ENCODE measurements around the gene NLRC3. TPM values are rescaled to one million over a fixed set of nuclear protein-coding genes. Genes with fewer than 3 reads are reported as not detected.
"Not testable (repeated sequence)": the region's sequence is repeated elsewhere in the genome, so short reads cannot be mapped to it uniquely, and the experiment has no call there.

Gene NLRC3, protein sequence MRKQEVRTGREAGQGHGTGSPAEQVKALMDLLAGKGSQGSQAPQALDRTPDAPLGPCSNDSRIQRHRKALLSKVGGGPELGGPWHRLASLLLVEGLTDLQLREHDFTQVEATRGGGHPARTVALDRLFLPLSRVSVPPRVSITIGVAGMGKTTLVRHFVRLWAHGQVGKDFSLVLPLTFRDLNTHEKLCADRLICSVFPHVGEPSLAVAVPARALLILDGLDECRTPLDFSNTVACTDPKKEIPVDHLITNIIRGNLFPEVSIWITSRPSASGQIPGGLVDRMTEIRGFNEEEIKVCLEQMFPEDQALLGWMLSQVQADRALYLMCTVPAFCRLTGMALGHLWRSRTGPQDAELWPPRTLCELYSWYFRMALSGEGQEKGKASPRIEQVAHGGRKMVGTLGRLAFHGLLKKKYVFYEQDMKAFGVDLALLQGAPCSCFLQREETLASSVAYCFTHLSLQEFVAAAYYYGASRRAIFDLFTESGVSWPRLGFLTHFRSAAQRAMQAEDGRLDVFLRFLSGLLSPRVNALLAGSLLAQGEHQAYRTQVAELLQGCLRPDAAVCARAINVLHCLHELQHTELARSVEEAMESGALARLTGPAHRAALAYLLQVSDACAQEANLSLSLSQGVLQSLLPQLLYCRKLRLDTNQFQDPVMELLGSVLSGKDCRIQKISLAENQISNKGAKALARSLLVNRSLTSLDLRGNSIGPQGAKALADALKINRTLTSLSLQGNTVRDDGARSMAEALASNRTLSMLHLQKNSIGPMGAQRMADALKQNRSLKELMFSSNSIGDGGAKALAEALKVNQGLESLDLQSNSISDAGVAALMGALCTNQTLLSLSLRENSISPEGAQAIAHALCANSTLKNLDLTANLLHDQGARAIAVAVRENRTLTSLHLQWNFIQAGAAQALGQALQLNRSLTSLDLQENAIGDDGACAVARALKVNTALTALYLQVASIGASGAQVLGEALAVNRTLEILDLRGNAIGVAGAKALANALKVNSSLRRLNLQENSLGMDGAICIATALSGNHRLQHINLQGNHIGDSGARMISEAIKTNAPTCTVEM
- 1 to 10 TPM; 1.5 to 2.2 (median 2.0) TPM for polyA plus RNA-seq (ENCODE audit: insufficient read length in 4 of 4)

DNA sequence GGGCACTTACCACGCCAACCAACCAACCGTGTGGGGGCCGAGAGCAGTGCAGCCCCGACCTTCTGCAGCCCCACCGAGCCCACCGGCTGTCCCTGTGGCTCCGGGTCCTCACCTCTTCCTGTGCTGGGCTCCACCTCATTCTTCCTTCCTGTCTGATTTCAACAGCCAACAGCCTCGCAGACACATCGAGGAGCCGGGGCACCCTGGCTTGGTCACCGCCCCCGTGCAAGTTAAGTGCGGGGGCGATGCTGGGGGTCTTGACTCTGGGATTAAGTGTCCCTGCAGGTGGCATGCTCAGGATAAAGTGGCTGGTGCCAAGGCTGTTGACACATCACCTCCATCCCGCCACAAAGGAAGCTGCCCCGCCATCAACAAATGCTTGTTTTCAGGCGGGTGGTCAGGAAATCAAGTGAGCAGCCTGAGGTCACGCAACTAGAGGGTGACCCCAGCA, at the start of gene NLRC3:
NLRC3 (minus strand) TSS at position 102 of the 451 bp plus-strand sequence. CDS start 12,367 bp downstream, outside the sequence.
- DNase-seq (ENCODE audit: low read depth in 4 of 4, low spot score in 3 of 4): no peak

DNA sequence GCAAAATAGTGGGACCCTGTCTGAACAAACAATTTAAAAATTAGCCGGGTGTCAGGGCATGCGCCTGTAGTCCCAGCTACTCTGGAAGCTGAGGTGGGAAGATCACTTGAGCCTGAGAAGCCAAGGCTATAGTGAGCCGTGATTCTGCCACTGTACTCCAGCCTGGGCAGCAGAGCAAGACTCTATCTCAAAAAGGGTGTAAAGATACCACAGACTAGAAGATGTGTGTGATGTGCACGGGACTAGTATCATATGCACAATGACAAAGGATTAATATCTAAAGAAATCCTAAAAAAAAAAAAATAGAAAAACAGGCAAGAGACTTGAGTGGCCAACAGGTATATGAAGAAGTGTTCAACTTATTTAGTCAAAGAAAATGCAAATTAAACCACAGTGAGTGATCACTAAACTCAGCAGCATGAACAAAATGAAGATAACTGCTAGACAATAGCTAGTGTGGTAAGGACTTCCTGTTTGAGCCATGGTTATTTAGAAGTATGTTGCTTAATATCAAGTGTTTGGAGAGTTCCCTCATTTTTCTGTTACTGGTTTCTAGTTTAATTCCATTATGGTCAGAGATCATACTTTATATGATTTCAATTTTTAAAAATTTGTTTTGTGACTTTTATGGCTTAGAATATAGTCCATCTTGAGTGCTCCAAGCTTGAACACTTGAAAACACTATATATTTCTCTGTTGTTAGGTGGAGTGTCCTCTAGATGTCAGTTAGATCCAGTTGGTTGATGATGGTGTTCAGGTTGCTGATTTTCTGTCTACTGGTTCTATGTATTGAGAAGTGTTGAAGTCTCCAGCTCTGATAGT, 48.9 kb upstream of the NLRC3 start:
- DNase-seq (ENCODE audit: low read depth in 4 of 4, low spot score in 3 of 4): no peak

DNA sequence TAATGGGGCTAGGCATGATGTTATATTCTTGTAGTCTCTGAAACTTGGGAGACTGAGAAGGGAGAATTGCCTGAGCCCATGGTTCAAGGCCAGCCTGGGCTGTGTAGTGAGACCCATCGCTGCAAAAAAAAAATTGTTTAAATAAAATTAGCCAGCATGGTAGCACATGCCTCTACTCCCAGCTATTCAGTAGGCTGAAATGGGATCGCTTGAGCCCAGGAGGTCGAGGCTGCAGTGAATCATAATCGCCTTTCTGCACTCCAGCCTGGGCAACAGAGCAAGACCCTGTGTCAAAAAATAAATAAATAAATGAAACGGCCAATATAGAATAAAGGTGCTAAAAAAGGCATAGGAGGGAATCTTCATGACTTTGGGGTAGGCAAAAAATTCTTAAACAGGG, 48.1 kb upstream of the NLRC3 start:
- DNase-seq (ENCODE audit: low read depth in 4 of 4, low spot score in 3 of 4): no peak

DNA sequence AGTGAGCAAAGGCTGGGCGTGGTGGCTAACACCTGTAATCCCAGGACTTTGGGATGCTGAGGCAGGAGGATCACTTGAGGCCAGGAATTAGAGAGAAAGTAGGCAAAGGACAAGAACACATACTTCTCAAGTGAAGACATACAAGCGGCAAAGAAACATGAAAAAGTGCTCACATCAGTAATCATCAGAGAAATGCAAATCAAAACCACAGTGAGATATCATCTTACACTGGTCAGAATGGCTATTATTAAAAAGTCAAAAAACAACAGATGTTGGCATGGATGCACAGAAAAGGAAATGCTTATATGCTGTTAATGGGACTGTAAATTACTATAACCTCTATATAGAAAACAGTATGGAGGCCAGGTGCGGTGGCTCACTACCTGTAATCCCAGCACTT, 46.4 kb upstream of the NLRC3 start:
- no peak for DNase-seq (ENCODE audit: low read depth in 4 of 4, low spot score in 3 of 4)

DNA sequence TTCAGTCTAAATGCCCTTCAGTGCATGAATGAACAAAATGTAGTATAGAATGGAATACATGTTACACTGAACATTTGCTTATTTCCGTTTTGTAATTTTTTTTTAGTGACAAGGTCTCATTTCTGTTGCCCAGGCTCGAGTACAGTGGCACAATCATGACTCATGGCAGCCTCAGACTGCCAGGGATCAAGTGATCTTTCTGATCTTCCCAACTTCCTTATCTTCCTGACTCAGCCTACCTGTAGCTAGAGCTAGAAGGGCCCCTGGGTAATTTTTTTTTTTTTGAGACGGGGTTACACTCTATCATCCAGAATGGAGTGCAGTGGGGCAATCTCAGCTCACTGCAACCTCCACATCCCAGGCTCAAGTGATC, 41.6 kb upstream of the NLRC3 start:
- no peak for DNase-seq (ENCODE audit: low read depth in 4 of 4, low spot score in 3 of 4)

DNA sequence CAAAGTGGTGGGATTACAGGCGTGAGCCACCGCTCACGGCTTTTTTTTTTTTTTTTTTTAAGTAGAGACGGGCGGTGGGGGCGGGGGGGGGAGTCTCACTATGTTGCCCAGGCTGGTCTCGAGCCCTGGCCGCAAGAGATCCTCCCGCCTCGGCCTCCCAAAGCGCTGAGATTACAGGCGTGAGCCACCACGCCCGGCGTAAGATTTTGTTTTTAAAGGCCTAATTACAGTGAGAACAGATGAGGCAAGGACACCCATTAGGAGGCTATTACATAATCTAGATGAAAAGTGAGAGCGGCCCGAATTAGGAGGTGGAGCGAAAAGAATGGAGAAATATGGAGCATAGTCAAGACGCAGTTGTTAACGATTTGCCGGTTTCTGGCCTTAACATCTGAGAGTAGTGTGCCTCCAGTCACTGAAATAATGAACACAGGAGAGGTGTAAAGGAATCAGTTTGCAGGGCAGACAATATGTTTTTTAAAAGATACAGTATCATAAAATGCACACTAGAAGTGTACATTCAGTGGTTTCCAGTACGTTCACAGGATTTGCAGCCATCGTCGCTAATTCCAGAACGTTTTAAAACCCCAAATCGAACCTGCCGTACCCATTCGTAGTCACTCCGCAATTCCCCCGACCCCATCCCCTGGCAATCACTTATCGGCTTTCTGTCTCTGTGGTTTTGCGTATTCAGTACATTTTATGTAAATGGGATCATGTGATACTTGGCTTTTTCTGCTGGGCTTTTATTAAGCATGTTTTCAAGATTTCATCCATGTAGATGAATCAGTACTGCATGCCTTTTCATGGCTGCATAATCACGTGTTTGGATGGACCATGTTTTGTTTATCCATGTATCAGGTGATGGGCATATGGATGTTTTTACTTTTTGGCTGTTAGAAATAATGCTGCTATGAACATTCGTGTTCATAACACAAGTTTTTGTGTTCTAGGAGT, 35.6 kb upstream of the NLRC3 start:
- DNase-seq (ENCODE audit: low read depth in 4 of 4, low spot score in 3 of 4): no peak

DNA sequence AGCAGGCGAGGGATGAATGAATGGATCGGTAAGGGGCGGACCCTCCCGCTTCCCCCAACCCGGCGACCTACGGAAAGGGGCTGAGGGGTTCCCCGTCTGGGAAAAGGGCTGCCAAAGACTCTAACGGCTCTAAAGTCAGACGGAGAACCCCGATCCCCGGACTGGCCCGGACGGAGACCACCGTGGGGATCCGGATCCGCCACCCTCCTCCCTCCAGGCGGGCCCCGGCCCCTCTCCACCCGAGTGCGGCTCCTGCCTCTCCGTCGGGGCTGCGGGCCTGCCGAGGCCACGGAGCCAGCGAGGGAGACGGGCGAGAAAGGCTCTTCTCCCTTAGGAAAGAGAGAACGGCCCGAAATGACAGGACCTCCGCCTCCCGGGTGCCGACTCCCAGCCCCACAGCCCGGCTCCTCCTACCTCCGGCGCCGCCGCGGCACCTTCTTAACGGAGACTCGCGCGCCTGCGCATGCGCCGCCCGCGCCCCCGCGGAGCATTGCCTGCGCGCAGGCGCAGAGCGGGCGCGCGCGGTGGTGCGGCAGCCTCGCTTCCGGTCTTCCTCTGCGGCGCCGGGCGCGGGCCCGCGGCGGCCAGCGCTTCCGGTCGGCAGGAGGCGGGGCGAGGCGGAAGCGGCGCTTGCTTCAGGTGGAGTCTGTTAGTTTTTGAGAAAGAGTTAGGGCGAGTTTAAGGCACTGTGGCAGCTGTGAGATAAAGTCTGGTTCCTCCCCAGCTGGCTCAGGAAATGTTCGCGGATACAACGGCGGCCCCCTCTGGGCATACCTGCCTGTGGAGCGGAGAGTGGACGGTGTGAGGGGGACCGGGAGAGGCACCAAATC, 34.2 kb upstream of the NLRC3 start, which contains the start of gene SLX4:
SLX4 (minus strand) TSS at position 461 of the 830 bp plus-strand sequence. CDS start 2,642 bp downstream, outside the sequence.
- peak; percentile 88 to 94 (median 90) for DNase-seq (ENCODE audit: low read depth in 4 of 4, low spot score in 3 of 4)

DNA sequence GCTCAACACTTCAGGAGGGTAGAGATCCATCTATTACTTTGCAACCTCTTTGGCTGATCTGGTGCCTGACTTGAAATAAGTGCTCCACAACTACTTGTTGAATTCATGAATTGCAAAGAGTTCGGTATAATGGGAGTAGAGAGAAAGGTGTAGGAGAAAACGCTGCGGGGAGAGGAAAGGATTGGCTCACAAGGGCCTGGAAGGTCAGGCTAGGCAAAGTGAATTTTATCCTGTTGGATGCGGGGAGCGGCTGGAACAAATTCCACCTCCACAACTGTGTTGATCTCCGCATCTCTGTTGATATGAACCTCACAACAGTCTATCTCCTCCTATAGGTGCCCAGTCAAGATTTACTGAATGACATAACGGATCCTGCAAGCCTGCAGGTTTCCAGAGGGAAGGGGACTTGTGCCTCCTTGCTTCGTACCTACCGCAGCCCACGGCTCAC, 33.5 kb upstream of the NLRC3 start:
- peak in 1 of 4 donors; percentile 4 for DNase-seq (ENCODE audit: low read depth in 4 of 4, low spot score in 3 of 4)

DNA sequence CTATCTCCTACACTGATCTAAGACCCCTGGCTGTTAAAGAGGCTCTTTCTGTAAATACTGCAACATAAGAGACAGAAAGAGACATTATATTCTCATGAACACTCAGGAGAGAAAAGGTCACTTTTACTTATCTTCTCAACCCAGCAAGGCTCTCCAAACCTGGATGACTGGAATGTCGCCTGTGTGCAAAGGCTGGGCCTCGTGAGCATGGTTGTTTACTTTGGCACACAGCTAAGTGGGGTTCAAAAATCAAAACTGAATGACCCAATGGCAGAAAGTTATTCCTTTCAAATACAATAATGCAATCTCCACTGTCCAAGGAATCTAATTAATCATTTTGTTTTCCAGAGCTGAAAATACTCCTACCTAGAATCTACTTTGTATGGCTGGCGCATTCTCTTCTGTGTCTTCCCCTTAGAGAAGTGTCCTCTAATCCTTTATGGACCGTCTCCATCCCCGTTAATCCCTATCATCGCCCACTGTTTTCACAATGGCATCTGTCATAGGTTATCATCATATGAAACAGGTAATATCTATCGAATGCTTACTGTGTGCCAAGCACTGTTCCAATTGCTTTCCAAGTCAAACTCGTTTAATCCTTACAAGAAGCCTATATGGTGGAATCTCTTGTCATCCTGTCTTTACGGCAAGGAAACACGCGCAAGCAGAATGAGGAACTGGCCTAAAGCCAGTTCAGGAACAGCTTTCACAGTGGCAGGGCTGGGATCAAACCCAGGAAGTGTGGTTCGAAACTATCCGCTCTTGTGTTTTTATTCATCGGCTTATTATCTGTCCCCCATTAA, 32.9 kb upstream of the NLRC3 start:
- DNase-seq (ENCODE audit: low read depth in 4 of 4, low spot score in 3 of 4): no peak

DNA sequence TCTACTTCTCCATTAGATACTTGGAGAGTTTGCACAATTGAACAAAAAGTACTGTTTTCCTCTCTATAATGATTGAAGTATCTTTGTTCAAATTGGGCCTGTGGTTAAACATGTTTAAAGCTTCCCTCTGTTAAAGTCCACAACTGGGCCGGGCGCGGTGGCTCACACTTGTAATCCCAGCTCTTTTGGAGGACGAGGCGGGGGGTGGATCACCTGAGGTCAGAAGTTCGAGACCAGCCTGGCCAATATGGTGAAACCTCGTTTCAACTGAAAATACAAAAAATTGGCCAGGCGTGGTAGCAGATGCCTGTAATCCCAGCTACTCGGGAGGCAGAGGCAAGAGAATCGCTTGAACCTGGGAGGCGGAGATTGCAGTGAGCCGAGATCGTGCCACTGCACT, 31.8 kb upstream of the NLRC3 start:
- not testable (repeated sequence) for DNase-seq (ENCODE audit: low read depth in 4 of 4, low spot score in 3 of 4)

DNA sequence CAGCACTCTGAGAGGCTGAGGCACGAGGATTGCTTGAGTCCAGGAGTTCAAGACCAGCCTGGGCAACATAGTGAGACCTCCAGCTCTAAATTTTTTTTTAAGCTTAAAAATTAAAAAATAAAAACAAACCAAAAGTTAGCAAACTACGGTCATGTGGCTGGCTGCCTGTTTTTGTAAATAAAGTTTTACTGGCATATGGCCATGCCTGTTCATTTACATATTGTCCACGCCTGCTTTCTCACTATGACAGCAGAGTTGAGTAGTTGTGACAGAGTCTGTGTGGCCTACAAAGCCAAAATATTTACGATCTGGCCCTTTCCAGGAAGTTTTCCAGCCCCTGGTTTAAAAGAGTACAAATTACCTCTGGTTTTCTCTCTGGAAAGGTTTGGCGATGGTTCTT, 30.9 kb upstream of the NLRC3 start:
- no peak for DNase-seq (ENCODE audit: low read depth in 4 of 4, low spot score in 3 of 4)

DNA sequence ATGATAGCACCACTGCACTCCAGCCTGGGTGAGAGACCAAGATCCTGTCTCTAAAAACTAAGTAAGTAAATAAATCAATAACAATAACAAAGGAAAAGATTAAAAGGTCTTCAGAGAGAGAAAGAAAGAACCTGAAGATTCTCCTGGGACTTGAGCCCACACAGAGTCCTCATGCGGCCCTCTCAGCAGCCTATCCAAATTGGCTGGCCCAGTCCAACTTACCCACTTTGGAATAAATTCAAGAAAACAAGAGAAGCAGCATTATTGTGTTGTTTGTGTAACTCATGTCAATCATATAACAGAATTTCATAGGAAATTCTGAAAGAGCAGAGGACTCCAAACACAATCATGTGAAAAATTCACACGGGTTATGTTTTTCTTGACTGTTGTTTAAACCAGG, 30.4 kb upstream of the NLRC3 start:
- no peak for DNase-seq (ENCODE audit: low read depth in 4 of 4, low spot score in 3 of 4)

DNA sequence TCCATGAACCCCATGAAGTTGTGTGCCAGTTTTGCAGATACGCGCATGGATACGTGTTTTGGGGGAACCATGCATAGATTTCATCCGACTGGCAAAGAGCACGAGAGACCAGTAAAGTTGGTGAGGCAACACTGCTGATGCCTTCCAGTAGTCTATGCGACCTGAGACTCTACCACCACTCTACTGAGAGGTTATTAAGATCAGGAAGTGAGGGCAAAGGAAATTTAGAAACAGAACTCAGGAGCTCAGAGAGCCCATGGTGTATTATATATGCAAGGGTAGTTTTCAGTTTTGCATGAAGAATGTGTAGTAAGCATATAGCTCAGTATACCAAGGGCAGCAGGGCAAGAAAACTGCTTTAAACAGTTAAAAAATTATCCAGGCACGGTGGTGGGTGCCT, 30.0 kb upstream of the NLRC3 start:
- no peak for DNase-seq (ENCODE audit: low read depth in 4 of 4, low spot score in 3 of 4)

DNA sequence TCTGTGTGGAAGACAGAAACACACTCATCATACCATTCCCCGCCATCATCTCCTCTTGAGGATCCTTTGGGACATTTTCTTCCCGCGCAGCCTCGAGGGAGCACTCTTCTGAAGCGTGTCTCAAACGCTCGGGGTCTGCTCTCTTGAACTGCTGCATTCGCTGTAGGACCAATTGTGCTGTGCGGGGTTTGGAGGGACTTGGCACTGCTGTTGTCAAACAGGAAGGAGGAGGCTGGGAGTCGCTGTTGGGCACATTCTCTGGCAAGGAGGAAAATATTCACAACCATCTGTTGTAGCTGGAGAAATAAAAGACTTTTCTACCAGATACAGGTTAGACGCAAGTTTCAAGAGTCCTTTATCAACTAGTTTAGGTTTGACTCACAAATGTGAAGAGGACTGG, 29.2 kb upstream of the NLRC3 start:
- no peak for DNase-seq (ENCODE audit: low read depth in 4 of 4, low spot score in 3 of 4)

DNA sequence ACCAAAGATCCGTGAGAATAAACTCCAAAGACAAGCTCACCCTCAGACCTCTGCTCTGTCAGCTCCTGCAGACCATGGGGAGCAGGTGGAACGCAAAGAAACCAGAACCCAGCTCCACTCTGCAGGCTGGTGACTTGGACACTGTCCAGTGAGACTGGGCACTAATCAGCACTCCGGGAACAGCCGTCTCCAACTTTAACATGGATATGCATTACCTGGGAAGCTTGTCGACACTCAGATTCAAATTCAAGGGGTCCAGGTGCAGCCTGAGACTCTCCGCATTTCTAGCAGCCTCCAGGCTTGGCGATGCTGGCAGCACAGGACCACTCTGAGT, 25.1 kb upstream of the NLRC3 start:
- no peak for DNase-seq (ENCODE audit: low read depth in 4 of 4, low spot score in 3 of 4)

DNA sequence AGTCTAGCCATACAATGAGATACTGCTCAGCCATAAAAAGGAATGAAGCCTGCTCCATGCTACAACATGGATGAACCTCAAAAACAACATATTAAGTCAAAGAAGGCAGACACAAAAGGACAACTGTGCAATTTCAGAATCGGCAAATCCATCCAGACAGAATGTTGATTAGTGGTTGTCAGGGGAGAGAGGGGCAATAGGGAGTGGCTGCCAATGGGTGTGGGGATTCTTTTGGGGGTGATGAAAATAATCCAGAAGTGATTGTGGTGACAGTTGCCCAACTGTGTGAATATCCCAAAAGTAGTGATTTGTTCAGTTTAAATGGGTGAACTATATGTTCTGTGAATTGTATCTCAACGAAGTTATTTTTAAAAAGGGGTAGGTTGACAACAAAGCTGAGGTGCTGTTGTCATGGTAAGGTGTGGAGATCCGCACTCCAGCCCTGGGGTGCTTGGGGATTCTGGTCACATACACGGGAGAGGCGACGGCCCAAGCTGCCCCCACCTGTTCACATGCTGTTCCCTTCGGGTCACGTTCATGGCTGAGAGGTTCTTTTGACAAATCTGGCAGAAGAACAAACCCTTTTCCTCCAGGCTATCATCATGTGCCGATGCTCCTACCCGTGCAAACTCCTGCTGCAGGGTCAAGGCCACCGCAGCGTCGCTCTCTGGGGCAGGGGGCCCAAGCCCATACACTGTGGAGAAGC, 24.6 kb upstream of the NLRC3 start:
- DNase-seq (ENCODE audit: low read depth in 4 of 4, low spot score in 3 of 4): no peak

DNA sequence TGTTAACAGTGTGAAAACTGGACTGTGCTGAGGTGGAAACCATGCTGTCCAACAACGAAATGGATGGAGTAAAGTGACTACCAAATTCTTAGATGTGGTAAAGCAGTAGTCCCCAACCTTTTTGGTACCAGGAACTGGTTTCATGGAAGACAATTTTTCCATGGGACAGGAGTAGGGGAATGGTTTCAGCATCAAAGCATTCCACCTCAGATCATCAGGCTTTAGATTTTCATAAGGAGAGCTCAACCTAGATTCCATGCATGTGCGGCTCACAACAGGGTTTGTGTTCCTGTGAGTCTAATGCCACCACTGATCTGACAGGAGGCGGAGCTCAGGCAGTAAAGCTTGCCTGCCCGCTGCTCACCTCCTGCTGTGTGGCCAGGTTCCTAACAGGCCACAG, 22.7 kb upstream of the NLRC3 start:
- DNase-seq (ENCODE audit: low read depth in 4 of 4, low spot score in 3 of 4): no peak

Data from right renal pelvis (tissue), 4 donors.